Bronchial epithelial cell (primary cell): Measurements from ENCODE around the gene KRIT1. TPM values are rescaled to one million over a fixed set of nuclear protein-coding genes. Genes with fewer than 3 reads are reported as not detected.
"Not testable (repeated sequence)": the region's sequence is repeated elsewhere in the genome, so short reads cannot be mapped to it uniquely, and the experiment has no call there.

Experiments
- DNase-seq: peaks from one replicate; pipeline ENCODE4 v3.0.0-alpha.2; 2010; ENCODE audit warnings: low read depth
- FAIRE-seq: peaks from 2 replicates; lab custom pipeline; 2011; peaks lifted over from hg19 to GRCh38; lab: Jason Lieb, UNC
- H3K27me3 ChIP-seq: 2 replicates; pipeline ENCODE4 v1.5.1; 2011; ENCODE audit warnings: low read length; ENCODE audit not compliant: control insufficient read depth, insufficient read depth
- H3K36me3 ChIP-seq: 2 replicates; pipeline ENCODE4 v1.5.1; 2011; ENCODE audit warnings: low read length; ENCODE audit not compliant: control insufficient read depth, insufficient read depth
- H3K4me3 ChIP-seq: 2 replicates; pipeline ENCODE4 v1.5.1; 2011; ENCODE audit warnings: mild to moderate bottlenecking, low read depth, low read length, control low read depth
- total RNA-seq: library from RNA; depleted of rRNA; stranded (reverse); fragments of >200 nt; gene quantifications from 2 replicates; pipeline ENCODE4 v1.2.1, GENCODE V29; 2014
- TF ChIP-seq, protein P1 (sequence below): IDR thresholded peaks from 2 replicates; pipeline ENCODE4 v1.5.1; 2011; ENCODE audit warnings: mild to moderate bottlenecking, moderate library complexity, low read length, control low read depth, inconsistent platforms; ENCODE audit not compliant: insufficient read depth, severe bottlenecking

Gene KRIT1
- total RNA-seq, 1 donor from 2014 or later, result 26.9 TPM

DNA sequence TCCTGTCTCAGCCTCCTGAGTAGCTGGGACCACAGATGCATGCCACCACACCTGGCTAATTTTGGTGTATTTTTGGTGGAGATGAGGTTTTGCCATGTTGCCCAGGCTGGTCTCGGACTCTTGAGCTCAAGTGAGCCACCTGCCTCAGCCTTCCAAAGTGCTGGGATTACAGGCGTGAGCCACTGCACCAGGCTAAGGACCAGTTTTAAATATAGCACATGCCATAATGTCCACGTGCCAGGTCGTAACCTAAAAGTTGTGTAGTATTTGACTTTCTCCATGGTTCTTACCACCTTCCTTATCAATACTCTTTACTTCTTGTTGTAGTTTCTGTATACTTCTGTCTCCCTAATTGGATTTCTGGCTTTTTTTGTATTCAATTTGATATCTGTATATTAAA is 13.3 kb upstream of the KRIT1 start:
- Histone ChIP-seq H3K27me3 (no peaks in the 10 kb centered on the region), H3K4me3 (no peak overlapping the region), H3K36me3 (no peaks in the 10 kb centered on the region)
- FAIRE-seq, result no peak
- TF ChIP-seq, protein P1, sequence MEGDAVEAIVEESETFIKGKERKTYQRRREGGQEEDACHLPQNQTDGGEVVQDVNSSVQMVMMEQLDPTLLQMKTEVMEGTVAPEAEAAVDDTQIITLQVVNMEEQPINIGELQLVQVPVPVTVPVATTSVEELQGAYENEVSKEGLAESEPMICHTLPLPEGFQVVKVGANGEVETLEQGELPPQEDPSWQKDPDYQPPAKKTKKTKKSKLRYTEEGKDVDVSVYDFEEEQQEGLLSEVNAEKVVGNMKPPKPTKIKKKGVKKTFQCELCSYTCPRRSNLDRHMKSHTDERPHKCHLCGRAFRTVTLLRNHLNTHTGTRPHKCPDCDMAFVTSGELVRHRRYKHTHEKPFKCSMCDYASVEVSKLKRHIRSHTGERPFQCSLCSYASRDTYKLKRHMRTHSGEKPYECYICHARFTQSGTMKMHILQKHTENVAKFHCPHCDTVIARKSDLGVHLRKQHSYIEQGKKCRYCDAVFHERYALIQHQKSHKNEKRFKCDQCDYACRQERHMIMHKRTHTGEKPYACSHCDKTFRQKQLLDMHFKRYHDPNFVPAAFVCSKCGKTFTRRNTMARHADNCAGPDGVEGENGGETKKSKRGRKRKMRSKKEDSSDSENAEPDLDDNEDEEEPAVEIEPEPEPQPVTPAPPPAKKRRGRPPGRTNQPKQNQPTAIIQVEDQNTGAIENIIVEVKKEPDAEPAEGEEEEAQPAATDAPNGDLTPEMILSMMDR, result no peak
- no peak for DNase-seq

DNA sequence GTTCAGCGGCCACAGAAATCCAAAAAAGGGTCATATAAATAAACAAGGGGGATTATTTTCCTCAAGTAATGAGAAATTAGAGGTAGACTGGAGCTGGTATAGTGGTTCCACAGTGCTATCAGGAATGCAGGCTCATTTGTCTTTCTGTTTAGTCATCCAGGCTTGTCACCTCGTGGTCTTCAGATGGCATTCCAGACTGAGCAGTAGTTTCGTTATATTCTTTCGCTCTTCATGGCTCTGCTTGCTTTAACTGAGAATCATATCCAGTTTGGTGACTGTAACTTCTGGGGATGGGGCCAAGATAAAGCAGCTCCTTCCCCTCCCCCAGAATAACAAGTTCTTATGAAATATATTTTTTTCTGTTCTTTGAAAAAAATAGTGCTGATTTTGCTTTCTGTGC is 9.6 kb upstream of the KRIT1 start:
- FAIRE-seq (no peak), DNase-seq (peak; percentile 44)
- TF ChIP-seq, protein P1, result no peak

DNA sequence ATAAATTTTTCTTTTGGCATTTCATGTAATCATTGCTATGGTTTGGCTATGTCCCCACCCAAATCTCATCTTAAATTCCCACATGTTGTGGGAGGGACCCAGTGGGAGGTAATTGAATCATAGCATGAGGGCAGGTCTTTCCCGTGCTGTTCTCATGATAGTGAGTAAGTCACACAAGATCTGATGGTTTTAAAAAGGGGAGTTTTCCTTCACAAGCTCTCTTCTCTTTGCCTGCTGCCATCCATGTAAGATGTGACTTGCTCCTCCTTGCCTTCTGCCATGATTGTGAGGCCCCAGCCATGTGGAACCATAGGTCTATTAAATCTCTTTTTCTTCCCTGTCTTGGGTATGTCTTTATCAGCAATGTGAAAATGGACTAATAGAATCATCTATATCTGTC is 9.1 kb upstream of the KRIT1 start:
- not testable (repeated sequence) for H3K36me3 ChIP-seq, DNase-seq, FAIRE-seq, H3K27me3 ChIP-seq, H3K4me3 ChIP-seq

More for the DNA sequence above, 9.6 kb upstream of the KRIT1 start:
- Histone ChIP-seq H3K36me3 (no peaks in the 10 kb centered on the region), H3K27me3 (no peaks in the 10 kb centered on the region), H3K4me3 (no peak overlapping the region)

DNA sequence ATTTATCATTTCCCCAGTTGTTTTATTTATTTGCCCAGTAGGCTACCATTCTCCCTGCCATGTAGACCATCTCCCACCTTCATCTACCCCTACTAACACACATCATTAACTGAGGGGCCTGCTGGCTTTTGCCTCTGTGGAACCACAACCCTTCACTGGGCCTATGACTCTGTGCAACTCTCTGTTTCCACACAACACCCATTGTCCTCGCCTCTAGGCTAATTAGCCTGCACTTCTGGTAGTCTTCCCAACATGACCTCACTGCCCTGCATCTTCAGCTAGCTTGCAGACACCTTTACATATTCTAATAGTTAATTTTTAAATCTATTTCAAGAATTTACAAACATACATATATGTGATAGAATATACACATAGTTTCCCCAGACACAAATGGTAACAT is 7.5 kb upstream of the KRIT1 start:
- FAIRE-seq, result no peak
- TF ChIP-seq, protein P1, result no peak
- no peak for DNase-seq
- no peak overlapping the region for H3K4me3 ChIP-seq
- H3K36me3 ChIP-seq, result no peaks in the 10 kb centered on the region
- H3K27me3 ChIP-seq, result no peaks in the 10 kb centered on the region

DNA sequence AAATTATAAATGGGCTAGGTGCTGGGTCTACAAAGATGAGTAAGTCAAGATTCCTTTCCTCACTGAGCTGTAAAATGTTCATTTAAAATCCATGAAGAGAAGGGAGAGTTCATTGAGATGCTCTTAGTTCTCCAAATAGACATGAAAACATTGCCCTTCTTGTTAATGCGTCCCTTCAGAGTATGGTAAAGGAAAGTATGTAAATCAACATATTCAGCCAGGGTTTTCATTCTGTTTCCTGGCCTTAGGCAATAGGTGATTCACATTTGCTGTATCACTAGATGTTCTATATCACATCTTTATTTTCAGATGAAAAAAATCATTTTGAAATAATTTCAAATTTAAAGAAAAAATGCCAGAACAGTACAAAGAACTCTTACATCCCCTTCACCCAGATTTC is 5.5 kb upstream of the KRIT1 start:
- Histone ChIP-seq H3K4me3 (no peak overlapping the region), H3K27me3 (no peaks in the 10 kb centered on the region), H3K36me3 (no peaks in the 10 kb centered on the region)
- TF ChIP-seq, protein P1, result no peak
- FAIRE-seq, result no peak
- DNase-seq, result peak; percentile 53

DNA sequence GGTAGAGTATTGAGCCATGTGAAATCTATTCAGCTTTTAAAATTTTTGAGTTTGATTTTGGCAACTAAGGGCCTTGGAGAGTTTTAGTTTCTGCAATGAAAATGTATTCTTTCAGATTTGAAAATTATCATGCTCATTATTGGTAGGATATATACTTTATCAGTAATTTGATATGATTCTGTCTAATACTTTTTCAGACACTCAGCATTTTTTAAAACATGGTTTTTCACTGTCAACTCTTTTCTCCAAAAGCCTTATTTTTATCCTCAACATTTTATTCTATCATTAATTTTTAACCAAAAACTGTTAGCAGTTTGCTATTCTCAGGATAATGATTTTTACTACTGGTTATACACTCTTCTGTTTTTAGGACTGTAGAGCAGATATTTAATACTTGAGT is 4.9 kb upstream of the KRIT1 start:
- Histone ChIP-seq H3K36me3 (no peaks in the 10 kb centered on the region), H3K27me3 (no peaks in the 10 kb centered on the region), H3K4me3 (no peak overlapping the region)
- FAIRE-seq (no peak), DNase-seq (no peak)
- TF ChIP-seq, protein P1, result no peak
